Measurements from ENCODE around the gene TPP1.

DNA sequence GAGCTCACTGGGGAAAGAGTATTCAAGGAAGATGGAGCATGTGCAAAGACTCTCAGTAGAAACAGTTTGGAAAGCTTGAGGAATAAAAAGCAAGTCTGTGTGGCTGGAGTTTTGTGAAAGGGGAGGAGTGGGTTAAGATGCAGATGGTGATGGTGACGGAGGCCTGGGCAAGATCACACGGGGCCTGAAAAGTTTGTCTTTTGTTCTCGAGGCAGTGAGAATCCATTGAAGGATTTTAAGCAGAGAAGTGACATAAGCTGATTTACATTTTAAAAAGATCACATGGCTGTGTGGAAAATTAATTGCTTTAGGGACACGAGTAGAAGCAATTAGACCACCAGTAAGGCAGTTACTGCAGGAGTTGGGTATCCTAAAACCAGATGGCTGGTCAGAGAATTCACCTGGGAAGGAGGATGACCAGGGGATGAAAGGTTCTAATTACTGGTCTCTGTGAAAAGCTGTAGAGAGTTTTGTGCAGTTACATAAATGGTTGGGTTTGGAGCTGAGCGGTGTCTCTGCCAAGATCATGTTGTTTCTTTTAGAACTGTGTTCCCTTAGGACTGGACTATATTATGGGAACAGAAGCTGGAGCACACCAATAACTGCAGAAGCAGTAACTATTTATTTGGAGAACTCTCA is 22.9 kb downstream of the TPP1 start:
- TF ChIP-seq, protein P1, sequence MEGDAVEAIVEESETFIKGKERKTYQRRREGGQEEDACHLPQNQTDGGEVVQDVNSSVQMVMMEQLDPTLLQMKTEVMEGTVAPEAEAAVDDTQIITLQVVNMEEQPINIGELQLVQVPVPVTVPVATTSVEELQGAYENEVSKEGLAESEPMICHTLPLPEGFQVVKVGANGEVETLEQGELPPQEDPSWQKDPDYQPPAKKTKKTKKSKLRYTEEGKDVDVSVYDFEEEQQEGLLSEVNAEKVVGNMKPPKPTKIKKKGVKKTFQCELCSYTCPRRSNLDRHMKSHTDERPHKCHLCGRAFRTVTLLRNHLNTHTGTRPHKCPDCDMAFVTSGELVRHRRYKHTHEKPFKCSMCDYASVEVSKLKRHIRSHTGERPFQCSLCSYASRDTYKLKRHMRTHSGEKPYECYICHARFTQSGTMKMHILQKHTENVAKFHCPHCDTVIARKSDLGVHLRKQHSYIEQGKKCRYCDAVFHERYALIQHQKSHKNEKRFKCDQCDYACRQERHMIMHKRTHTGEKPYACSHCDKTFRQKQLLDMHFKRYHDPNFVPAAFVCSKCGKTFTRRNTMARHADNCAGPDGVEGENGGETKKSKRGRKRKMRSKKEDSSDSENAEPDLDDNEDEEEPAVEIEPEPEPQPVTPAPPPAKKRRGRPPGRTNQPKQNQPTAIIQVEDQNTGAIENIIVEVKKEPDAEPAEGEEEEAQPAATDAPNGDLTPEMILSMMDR (conservative IDR thresholded peaks at IDR 0.05; ENCODE audit: low read length): no peak
- TF ChIP-seq EZH2phosphoT487 (IDR thresholded peaks at IDR 0.05; ENCODE audit: borderline replicate concordance): no peak

All from Loucy (cell line).